DOHH2 (cell line): ENCODE measurements around the gene KRT17.

Experiments
- EZH2phosphoT487 ChIP-seq: fragments of 200-600 bp; sonication (generic); IDR thresholded peaks from 2 replicates; pipeline ENCODE4 v1.6.1; 2017; ENCODE audit warnings: borderline replicate concordance, mild to moderate bottlenecking, antibody characterized with exemption, low read length, moderate library complexity, mixed read lengths
- TF ChIP-seq, protein P1 (sequence below): fragments of 200-600 bp; sonication (generic); IDR thresholded peaks from one replicate; pipeline ENCODE4 v1.5.1; 2014; ENCODE audit warnings: antibody characterized with exemption, mild to moderate bottlenecking, low read depth, low read length; ENCODE audit not compliant: poor library complexity, severe bottlenecking

DNA sequence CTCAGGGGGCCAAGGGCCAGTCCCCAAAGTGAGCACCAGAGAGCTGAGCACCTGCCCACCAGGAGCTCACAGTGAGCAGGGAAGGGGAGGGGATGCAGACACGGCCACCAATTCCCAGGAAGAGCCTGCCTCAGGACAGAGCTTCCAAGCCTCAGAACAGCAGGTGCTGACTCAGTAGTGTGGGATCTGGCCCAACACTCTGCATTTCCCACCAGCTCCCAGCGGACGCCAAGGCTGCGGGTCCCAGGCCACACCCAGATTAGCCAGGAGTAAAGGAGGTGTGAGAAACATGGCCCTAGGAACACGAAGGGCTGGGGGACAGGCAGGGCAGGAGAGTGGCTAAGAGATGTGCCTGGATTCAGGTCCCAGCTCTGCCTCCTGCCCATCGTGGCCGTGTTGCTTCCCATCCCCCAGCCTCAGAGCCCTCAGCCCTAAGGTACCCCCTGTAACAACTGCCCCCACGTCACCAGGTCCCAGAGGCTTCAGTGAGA is 35.9 kb upstream of the KRT17 start:
- TF ChIP-seq, protein P1, sequence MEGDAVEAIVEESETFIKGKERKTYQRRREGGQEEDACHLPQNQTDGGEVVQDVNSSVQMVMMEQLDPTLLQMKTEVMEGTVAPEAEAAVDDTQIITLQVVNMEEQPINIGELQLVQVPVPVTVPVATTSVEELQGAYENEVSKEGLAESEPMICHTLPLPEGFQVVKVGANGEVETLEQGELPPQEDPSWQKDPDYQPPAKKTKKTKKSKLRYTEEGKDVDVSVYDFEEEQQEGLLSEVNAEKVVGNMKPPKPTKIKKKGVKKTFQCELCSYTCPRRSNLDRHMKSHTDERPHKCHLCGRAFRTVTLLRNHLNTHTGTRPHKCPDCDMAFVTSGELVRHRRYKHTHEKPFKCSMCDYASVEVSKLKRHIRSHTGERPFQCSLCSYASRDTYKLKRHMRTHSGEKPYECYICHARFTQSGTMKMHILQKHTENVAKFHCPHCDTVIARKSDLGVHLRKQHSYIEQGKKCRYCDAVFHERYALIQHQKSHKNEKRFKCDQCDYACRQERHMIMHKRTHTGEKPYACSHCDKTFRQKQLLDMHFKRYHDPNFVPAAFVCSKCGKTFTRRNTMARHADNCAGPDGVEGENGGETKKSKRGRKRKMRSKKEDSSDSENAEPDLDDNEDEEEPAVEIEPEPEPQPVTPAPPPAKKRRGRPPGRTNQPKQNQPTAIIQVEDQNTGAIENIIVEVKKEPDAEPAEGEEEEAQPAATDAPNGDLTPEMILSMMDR = no peak
- TF ChIP-seq EZH2phosphoT487 = no peak
